GOT3 (cell line): ENCODE measurements around the gene ACTN3.
A peak's percentile ranks its signal among the peaks of the same experiment; 100 is the strongest.
"Not testable (repeated sequence)": the region's sequence is repeated elsewhere in the genome, so short reads cannot be mapped to it uniquely, and the experiment has no call there.

Experiments used
- DNase-seq: peaks from one replicate; lab custom pipeline; 2025; ENCODE audit warnings: mixed read lengths; lab: John Stamatoyannopoulos, UW

Gene ACTN3

GRCh38 chr11:66546368-66546965 is at the start of gene ACTN3:
TSS of gene ACTN3 (plus strand) at chr11:66546903. CDS start at chr11:66546938, 35 bp downstream.
- DNase-seq, result no peak

DNA sequence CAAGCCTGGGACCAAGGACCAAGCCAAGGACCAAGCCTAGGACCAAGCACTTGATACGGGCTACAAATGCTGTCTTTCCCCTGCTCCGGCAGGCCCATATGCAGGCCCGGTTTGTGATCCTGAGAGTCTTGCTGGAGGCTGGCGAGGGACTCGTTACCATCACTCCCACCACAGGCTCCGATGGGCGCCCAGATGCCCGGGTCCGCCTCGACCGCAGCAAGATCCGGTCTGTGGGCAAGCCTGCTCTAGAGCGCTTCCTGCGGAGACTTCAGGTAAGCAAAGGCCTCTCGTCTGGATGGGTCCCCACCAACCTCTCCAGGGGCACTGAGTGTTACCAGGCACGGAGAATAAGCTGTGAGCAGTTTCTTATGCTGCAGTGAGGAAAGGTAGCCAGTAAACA is 49.5 kb upstream of the ACTN3 start:
- DNase-seq, result no peak

DNA sequence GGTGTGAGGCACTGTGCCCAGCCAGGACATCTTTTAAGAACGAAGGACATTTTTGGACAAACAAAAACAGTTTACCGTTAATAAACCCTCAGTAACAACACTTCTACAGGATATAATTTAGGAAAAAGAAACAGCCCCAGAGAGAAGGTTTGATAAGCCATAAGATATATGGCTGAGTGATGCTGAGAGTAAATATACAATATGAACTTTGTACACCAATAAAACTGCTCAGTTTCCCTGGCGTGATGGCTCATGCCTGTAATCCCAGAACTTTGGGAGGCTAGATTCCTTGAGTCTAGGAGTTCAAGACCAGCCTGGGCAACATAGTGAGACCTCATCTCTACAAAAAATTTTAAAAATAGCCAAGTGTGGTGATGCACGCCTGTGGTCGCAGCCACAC is 48.2 kb upstream of the ACTN3 start:
- DNase-seq, result no peak

GRCh38 chr11:66505276-66505816 is 41.4 kb upstream of the ACTN3 start:
- no peak for DNase-seq

- DNase-seq, result no peak
These were observed 37.6 kb upstream of the ACTN3 start for GRCh38 chr11:66509131-66509561.

DNA sequence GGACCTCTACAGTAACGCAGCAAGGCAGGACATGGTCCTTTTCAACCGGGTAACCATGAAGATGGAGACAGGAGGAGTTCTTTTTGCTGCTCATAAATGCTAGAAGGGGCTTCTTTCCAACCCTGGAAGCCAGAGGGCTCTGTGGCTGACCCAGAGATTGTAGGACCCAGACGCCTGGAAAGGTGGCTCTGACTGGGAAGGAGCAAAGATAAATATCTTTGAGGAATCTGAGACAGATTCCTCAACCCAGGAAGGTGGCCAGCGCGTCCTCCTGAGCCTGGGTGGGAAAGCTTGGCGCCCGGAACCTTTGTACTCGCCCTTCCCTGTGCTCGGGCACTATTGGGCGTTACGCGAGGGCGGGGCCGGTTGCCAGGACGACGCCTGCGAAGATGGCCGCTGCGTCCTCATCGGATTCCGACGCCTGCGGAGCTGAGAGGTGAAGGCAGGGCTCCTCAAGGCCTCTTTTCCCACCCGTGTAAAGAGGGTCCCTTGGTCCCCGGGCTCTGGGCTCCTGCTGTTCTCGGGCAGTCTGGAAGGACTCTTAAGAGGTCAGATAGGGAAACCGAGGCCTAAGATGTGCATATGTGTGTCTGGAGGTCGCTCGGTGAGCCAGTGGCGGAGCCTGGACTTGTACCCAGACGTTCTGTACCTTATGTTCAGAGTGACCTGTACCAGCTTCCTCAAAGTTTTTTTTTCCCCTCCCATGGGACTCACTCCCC is 36.3 kb upstream of the ACTN3 start, which contains the start of gene BBS1:
TSS of gene BBS1 (plus strand) at position 365 of the 719 bp plus-strand sequence. CDS start at position 390, 25 bp downstream.
- DNase-seq, result peak; percentile 27

GRCh38 chr11:66510990-66511339 is 35.7 kb upstream of the ACTN3 start:
- DNase-seq, result no peak

- no peak for DNase-seq
These were observed 23.1 kb upstream of the ACTN3 start for GRCh38 chr11:66523611-66524010.

GRCh38 chr11:66524304-66525040 is 22.2 kb upstream of the ACTN3 start:
- no peak for DNase-seq

DNA sequence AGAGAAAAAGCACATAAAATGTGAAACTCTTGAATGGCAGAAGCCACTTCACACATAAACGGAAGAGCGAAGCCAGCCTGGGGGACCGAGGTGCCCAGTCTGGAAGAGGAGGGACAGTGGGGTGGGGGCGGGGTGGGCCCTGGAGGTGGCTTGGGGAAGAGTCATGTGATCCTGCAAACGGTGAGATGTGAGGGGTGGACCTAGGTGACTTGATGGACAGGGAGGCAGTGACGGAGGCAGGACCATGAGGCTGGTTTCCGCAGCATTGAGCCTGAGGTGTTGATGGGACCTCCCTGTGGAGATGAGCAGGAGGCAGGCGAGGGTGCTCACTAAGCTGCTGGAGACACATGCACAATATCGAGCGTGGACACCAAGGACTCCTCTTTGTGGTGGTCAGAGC is 17.6 kb upstream of the ACTN3 start:
- DNase-seq, result no peak

GRCh38 chr11:66529655-66530054 is 17.0 kb upstream of the ACTN3 start:
- no peak for DNase-seq

DNA sequence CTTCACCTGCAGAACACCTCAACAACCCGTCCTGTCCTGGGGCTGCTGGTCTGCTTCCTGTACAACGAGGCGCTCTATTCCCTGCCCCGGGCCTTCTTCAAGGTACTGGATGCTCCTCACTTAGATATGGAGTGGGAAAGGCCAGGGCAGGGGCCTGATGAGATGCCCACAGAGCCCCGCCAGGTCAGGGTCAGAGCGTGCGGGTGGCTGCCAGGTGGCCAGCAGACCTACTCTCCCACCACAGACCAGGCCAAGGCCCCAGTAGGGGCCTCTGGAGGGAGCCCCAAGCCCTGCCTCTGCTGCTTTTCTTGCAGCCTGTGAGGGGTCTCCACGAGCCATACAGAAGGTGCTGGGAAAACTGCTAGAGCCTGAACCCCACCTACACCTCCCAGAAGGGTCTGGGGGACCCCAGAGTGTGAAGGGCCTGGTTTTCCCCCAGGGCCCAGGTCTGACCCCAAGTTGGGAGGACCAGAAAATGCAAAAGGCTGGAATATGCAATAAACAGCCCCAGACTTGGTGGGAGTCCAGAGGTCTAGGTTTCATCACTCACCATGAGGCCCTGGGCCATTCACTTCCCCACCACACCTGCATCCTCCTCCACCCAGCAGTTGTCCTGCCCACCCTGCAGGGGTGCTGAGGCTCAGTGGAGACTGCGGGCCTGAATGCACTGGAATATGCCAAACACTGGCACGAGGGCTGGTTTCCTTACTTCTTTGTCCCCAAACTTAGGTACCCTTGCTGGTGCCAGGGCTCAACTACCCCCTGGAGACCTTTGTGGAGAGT is 15.6 kb upstream of the ACTN3 start:
- DNase-seq, result no peak

DNA sequence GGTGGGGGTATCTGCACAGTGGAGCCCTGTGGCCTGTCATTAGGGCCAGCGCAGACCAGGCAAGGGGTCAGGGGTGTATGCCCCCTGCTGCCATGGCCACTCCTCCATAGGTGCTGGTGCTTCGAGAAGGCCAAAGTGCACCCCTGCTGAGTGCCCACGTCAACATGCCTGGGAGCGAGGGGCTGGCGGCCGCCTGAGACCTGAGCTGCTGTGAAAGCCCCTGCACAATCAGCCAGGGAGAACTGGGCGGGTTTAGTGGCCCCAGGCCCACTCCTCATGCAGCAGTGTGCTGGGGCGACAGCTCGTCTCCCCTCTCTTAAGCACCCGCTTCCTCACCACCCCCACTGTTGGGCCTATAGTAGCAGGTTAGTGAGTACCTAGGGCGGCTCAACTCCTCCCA is 14.9 kb upstream of the ACTN3 start:
- DNase-seq, result no peak

DNA sequence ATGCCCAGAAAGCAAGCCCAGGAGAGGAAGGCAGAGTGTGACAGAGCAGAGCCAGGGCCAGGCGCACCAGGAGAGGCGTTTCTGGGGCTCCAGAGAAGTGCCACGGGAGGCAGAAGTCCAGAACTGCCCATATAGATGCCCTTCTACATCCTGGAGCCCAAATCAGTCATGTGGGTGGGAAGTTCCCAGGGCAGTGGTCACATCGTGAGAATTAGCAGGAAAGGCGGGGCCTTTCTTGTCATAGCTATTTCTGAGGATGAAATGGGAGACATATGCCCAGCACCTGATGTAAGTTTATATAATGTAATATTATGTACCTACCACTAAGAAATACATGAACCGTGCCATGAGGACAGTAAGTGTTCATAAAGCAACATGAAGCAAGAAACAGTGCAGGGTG is 13.9 kb upstream of the ACTN3 start:
- no peak for DNase-seq

- no peak for DNase-seq
These were observed 7.4 kb upstream of the ACTN3 start for GRCh38 chr11:66539170-66539869.

- no peak for DNase-seq
These were observed 6.9 kb upstream of the ACTN3 start for GRCh38 chr11:66539870-66540213.

- DNase-seq, result not testable (repeated sequence)
These were observed 6.1 kb upstream of the ACTN3 start for GRCh38 chr11:66540598-66540997.

GRCh38 chr11:66541892-66542291 is 4.8 kb upstream of the ACTN3 start:
- no peak for DNase-seq

DNA sequence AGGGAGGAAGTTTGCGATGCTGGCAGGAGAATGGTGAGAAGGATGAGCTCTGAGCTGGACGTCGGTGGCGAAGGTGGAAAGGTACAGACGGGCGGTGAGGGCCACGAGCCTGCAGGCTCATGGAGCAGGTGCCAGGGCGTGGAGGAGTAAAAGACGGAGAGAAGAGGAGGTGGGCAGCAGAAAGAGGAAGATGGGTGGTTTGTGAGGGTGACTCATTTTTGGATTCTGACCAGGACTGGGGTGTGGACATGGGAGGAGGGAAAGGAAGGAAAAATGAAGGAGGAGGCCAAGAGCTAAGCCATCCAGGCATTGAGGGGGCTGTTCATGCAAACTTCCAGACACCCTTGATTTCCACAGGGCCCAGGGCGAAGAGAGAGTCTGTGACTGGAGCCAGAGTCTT is 4.3 kb upstream of the ACTN3 start:
- no peak for DNase-seq

DNA sequence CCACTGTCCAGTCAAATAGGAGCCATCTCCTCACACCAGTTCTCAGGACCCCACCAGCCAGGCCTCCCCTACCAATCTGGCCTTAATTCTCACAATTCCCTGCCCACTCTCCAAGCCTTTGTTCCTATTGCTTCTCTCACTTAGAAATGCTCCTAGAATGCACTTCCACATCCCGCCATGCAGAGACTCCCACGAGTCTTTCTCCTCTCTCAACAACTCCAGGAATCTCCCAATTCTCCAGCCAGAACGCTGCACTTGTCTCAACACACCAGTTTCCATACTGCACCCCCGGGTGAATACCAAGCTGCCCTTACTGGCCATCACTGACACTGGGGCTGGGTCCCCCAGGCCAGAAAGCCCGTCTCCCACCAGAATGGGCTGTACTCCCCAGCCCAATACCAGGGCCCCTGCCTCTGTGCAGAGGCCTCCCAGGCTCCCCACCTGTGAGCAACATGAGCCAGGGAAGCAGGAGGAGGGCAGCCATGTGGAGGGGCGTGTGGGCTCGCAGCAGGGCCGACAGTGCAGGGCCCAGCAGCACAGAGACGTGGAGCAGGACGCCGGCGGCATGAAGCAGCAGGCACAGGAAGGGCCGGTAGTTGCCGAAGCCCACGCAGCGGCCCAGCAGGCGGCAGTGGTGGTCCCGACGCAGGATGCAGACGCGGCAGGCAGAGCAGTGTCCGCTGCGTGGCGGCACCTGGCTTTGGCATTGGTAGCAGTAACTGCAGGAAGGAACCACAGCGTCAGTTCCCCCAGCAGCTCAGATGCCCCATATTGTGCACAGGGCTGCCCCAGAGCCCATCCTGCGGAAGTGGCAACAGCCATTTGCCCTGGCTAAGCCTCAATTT is 3.2 kb upstream of the ACTN3 start:
- no peak for DNase-seq

- not testable (repeated sequence) for DNase-seq
These were observed 1.8 kb upstream of the ACTN3 start for GRCh38 chr11:66544952-66545351.
